HG02798 (cell line): ENCODE results near the gene PDE11A.

Source experiments
- ATAC-seq: cut with Tn5 transposase; IDR thresholded peaks from one replicate; pipeline ENCODE4 v1.9.1; 2021; ENCODE audit warnings: mild to moderate bottlenecking; ENCODE audit not compliant: unreplicated experiment, poor library complexity

The PDE11A gene

DNA sequence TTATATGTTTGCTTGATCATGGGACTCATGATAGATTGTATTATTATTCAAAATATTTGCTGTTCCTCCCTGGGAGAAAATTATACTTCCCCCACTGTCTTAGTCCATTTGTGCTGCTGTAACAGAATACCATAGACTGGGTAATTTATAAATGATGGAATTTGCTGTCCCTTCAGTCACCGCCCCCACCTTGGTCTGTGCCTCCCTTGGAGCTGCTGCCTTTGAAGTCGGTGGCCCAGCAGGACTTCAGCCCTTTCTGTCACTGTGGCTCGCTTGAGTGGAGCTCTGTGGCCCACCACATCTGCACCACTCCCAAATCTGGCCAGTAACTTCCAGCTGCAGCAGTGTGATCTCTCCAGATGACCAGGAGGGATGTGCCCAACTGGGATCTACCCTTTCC is 479.2 kb downstream of the PDE11A start:
- ATAC-seq = no peak

DNA sequence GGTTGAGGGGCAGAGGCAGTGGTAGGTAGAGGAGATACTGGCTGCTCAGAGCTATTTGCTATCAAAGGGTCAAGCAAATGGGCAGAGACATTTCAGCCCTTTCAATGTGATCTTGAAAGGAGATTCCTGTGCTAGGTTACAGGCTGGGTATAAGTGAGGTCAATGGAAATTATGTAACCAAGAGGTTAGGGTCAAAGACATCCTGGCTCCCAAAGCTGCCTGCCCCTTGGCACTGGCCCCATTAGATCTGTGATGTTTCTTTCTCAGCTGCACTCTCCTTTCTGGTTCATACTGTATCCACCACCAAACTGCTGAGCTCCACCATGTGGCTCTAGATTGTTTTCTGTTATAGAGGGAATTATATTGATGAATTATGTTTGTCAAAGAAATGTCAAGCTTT is 479.6 kb downstream of the PDE11A start:
- no peak for ATAC-seq

DNA sequence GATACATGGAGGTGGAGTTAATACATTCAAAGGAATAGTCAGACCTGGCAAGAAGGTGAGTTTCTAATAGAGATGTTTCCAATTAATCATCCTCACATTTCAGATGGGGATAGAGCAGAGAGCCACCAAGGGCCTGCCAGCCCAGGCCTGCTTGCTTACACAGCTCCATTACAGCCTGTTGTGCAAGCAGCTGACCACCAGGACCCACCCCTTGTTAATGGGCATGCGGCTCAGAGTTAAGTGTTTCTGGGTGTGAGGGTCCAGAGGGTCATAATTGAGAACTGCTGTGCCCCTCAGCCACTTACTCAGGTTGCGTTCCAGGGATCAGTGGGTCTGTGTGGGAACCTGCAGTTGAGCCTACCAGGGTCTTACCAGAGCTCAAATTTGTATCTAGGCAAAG is 480.2 kb downstream of the PDE11A start:
- ATAC-seq = no peak

DNA sequence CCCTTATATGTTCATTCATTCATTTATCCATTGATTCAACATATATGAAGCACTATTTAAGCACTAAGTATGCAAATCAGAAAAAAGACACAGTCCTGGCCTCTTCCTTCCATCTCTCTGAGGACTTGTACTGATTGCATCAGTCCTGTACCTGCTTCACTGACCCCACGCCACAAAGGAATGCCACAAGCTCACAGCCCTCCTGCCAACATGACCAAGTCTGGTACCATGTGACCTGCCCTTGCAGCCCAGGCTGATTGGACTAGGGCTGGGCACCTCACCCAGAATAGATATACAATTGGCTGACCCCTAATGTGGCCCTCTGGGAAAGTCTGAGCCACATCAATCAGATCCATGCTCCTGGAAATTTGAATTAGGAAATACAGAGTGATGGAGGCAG is 483.4 kb downstream of the PDE11A start:
- no peak for ATAC-seq

DNA sequence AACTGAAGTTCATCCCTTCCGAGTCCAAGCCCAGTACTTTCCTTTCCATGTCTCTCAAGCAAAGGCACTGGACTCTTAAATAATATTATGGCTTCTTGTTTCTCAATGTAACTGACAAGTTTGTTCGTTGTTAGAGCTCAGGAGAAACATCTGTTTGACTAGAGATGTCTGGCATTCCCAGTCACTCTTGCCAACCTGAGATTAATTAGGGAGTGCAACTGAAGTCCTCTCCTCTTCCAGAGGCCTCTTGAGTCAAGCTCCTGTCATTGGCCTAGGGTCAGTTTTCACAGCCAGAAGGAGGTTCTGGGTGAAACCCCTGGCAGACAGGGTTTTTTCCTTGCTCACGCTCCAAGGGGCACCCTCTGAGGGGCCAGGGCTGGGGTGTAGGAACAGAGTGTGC is 483.9 kb downstream of the PDE11A start:
- ATAC-seq = no peak

DNA sequence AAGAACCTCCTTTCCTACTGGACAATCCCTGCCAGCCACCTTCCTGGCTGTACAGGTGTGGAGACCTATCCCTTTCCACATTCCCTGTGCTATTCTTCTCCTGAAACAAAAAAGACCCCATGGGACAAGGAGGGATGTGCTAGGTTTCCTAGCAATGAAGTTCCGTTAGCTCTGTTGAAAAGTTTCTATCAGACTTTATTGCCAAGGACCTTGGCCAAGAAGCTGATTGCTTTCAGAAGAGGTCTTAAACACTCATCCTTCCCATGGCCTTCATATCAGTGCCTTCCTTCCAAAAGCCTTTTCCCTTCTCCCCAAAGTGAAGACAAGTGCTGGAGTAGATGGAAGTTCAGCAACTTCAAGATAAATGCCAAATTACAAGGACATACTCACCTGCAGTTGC is 485.2 kb downstream of the PDE11A start:
- no peak for ATAC-seq

DNA sequence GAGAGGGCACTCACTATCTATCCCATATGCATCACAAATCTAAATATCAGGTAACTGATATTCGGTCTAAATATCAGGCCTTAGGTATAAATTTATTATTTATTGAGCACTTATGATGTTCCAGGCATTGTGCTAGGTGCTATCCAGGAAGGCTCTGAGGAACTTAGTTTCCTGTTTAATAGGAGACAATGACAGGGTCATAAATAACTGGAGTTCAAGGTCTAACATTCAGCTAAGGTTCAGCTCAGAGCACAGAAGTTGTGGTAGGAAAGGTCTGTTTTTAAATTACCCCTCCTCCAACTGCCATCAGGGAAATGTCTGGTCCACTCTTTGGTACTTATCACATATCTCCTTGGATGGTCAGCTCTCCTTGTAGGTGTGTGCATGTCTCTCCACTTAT is 486.4 kb downstream of the PDE11A start:
- no peak for ATAC-seq

DNA sequence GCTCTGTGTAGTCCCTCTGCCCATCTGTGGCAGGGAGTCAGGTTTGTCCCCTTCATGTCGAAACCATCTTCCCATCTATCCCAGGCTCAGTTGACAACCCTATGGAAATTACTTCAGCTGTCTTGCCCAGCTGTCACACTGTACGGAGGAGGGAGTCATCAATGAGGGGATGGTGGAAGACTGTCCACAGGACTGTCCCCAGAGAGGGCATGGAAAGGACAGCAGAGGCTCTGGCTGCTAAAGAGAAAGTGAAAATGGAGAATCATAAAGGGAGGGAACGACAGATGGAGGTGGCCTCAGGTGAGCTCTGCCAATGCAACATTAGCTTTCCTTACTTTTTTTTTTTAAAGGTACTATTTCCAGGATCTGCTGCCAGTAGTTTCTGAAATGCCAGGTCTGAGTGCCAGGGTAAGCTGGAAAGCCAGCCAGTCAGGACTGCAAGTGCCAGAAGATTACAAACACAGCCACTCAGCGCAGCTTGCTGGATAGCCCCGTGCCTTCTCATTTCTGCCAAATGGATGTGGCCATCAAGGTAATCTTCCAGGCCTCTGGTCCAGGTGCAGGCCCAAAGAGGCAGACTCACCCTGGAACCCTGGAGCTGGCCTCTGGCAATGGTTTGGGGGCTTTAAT is 487.2 kb downstream of the PDE11A start:
- ATAC-seq = no peak

DNA sequence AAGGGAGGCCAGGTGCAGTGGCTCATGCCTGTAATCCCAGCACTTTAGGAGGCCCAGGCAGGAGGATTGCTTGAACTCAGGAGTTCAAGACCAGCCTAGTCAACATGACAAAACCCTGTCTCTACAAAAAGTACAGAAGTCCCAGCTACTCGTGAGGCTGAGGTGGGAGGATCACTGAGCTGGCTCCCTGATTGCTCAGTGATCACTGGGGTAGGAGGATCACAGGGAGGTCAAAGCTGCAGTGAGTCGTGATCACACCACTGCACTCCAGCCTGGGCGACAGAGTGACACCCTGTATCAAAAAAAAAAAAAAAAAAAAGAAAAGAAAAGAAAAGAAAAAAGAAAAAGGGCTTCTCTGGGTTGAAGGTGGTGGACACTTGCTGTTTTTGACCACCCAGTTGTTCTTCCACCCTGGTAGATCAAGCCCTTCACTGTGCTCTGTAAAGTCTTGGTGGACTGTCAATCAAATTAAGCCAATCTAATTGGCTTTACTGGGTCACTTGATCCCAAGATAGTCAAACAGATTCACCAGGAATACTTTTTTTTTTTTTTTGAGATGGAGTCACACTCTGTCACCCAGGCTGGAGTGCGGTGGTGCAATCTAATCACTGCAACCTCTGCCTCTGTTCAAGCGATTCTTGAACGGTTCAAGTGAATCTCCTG is 488.4 kb downstream of the PDE11A start:
- ATAC-seq = no peak

DNA sequence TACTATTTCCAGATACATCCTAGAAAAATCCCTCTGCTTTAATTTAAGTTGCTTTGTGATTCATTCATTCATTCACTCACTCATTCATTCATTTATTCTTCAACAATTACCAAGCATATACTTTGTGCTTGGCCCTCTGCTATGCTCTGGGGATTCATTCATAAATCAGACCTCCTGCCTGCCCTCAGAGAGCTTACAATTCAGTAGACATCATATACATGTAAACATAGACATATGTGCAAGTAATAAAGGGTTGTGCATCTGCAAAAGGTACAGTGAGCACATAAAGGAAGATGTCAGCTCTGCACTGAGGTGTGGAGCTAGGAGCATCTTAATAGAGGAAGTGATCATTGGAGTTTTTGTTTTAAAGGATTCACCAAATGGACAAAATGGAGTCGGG is 490.6 kb downstream of the PDE11A start:
- ATAC-seq = no peak

DNA sequence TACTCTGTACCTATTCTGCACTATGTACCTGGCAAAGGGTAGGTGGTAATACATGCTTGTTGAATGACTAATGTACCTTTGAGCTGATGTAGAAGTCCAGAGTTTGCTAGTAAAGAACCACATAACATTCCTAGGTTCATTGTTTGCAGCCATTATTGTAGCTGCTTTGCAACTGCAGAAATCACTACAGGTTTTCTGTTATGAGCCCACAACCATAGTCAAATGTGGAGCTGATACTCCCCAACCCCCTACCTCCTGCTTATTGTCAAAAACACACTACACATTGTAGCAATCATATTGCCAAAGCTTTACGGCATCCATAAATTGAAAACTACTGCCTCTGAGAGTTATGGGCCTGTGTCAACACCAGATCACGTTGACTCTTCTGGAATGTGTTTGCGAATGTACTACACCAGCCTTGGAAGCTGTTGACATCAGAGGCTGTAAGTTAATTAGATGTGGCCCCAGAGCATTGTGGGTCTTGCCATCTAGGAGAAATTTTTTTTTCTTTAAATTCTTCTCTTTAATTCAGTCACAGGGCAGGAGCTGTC is 493.0 kb downstream of the PDE11A start:
- no peak for ATAC-seq

DNA sequence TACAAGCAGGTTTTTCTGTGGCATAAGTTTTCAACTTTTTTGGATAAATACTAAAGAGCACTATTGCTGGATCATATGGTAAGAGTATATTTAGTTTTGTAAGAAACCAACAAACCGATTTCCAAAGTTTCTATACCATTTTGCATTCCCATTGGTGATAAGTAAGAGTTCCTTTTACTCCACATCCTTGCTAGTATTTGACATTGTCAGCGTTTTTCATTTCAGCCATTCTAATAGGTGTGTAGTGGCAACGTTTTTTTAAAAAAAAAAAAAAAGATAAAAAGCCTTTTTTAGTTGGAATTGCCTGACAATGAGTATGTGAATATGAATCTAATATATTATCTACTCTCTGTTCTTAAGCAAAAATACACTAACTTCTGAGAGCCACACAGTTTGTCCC is 494.1 kb downstream of the PDE11A start:
- ATAC-seq = no peak

DNA sequence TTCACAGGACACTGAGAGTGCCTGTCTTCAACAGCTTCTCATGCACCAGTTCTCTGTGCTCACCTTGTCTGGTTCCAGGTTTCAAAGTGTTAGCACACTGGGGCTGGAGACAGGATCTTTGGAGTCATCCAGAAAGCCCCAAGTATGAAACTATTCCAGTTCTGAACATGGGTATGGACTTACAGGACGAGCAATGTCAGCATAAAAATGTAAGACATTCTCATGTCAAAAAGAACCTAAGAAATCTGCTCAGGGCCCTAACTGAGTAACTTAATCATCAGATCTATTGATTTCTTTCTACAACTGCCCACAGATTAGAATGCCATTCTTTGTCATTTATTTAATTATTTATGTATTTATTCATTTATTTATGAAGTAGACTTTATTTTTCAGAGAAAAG is 495.5 kb downstream of the PDE11A start:
- ATAC-seq = no peak

DNA sequence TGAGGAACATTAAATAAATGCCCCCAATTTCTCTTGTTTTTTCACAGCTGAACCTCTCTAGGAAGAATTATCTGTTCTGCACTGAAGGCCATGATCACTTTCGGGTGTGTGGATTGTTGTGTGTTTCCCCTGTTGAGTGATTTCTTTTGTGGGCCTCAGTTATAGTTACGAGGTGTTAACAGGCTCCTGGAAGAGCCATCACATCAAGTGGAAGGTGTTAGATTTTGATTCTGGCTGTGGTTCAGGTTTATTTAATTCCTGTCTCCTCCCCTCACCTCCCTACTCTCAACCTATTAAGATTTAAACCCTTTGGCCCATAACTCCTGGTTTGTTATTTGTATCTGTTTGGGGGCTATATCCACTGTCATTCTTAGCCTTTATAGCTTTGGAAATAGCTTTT is 497.2 kb downstream of the PDE11A start:
- ATAC-seq = no peak

DNA sequence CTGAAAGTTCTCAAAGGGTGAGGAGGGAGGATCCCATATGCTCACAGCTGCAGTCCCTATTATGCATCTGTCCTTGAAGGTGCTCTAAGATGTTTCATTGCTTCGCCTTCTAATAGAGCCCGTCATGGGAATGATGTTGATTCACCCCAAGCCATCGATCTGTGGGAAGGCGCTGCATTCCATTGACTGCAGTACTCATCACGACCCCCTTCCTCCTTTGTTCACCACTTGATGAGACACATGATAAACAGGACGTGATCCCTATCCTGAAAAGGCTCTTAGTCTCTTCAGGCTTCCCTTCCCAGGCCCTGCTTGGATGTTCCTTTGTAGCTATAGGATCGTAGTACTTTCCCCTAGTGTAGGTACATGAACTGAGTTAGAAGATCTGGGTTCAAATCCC is 498.2 kb downstream of the PDE11A start:
- ATAC-seq = no peak
